GM12878 (cell line): Measurements from ENCODE around the gene TNFAIP3. TPM values are rescaled to one million over a fixed set of nuclear protein-coding genes. Genes with fewer than 3 reads are reported as not detected.
A peak's percentile ranks its signal among the peaks of the same experiment; 100 is the strongest.

Source experiments
- HDAC6 ChIP-seq: fragments of 200-600 bp; sonication (generic); IDR thresholded peaks from one replicate; pipeline ENCODE4 v1.8.0; 2017; ENCODE audit warnings: antibody characterized with exemption; ENCODE audit not compliant: unreplicated experiment
- MLLT1 ChIP-seq: fragments of 450-650 bp; IDR thresholded peaks from 2 replicates; pipeline ENCODE4 v1.6.1; 2016; ENCODE audit warnings: mild to moderate bottlenecking
- POLR2AphosphoS5 ChIP-seq: IDR thresholded peaks from 2 replicates; pipeline ENCODE4 v1.6.1; 2011; ENCODE audit warnings: mild to moderate bottlenecking, low read length, inconsistent platforms
- TCF12 ChIP-seq: IDR thresholded peaks from 2 replicates; pipeline ENCODE4 v1.6.1; 2011; ENCODE audit warnings: low read depth, mild to moderate bottlenecking, low read length
- ZBTB4 ChIP-seq: fragments of 450-650 bp; formaldehyde crosslinking; IDR thresholded peaks from 2 replicates; pipeline ENCODE4 v1.4.0; 2022; ENCODE audit warnings: mild to moderate bottlenecking, moderate library complexity
- ZSCAN29 ChIP-seq: fragments of 450-650 bp; IDR thresholded peaks from 2 replicates; pipeline ENCODE4 v1.6.1; 2017; ENCODE audit warnings: mild to moderate bottlenecking, moderate library complexity
- polyA plus RNA-seq, 11 experiments: library from polyadenylated mRNA; depleted of rRNA in 4 of 11; unstranded in 6 of 11; stranded (reverse) in 5 of 11; fragments of >200 nt; fragmentation: Nextera tagmentation in 4 of 11; fragmentation: Illumina TruSeq in 1 of 11; extraction: Ambion mirVana in 4 of 11; extraction: Trizol in 1 of 11; gene quantifications; 1 replicate in 1 of 11; 2 replicates in 10 of 11; pipeline versions ENCODE4 v1.2.1 to v1.2.3, GENCODE V29; 2011 to 2016; ENCODE audit warnings: inconsistent platforms in 2 of 11, missing spikeins in 2 of 11, low read depth in 1 of 11
- total RNA-seq, 4 experiments: library from RNA; depleted of rRNA in 3 of 4; stranded (reverse); fragments of >200 nt in 3 of 4; fragmentation: Illumina TruSeq in 1 of 4; extraction: Trizol in 1 of 4; gene quantifications; 2 replicates each; pipeline versions ENCODE4 v1.2.1 to v1.2.3, GENCODE V29; 2013 to 2021

Gene TNFAIP3
- total and polyA plus RNA-seq, 10 of the 15 experiments (the other 5 are each of a cell fraction or from before 2014, with no cell fraction given) = 18.0 to 350 (median 127) TPM

GRCh38 chr6:137867685-137868509, 838 bp downstream of the TNFAIP3 start (continued):
- TF ChIP-seq ZSCAN29 = no peak
- TF ChIP-seq HDAC6 = peak; percentile 13
- TF ChIP-seq MLLT1 = peak; percentile 74; the same call in 1 of the 2 replicates
- TF ChIP-seq POLR2AphosphoS5 = peak; percentile 40
- TF ChIP-seq ZBTB4 (CRISPR knock-in tag) = no peak
- peak; percentile 59; the same call in 1 of the 2 replicates for TF ChIP-seq TCF12
